MCF 10A (cell line): Measurements from ENCODE around the gene ANKRD23. TPM values are rescaled to one million over a fixed set of nuclear protein-coding genes. Genes with fewer than 3 reads are reported as not detected.

Experiments
- BruUV-seq: library from RNA; stranded (reverse); fragments of 400-500 nt; replicated peaks from 2 replicates; lab custom pipeline; 2021; lab: Mats Ljungman, UMichigan
- CTCF ChIA-PET: fragments of 300-600 bp; sonication (Branson Sonifier 250); formaldehyde crosslinking; extraction: SDS; loops from one replicate; lab custom pipeline; 2021; ENCODE audit warnings: antibody characterized with exemption, inconsistent platforms; lab: Yijun Ruan, JAX
- POLR2A ChIA-PET: fragments of 300-600, 350-650 bp; sonication (Branson Sonifier 250); formaldehyde crosslinking; extraction: SDS; loops from one replicate; lab custom pipeline; 2020; ENCODE audit warnings: antibody characterized with exemption, inconsistent platforms; lab: Yijun Ruan, JAX
- DNase-seq: peaks from one replicate; pipeline ENCODE4 v3.0.0-alpha.2; 2018; ENCODE audit not compliant: unreplicated experiment
- H3K27ac Mint-ChIP-seq: one replicate; pipeline ENCODE4 v1.8.0; 2022; ENCODE audit warnings: mild to moderate bottlenecking, low read depth, mixed read lengths; ENCODE audit not compliant: unreplicated experiment
- H3K27me3 Mint-ChIP-seq: one replicate; pipeline ENCODE4 v1.8.0; 2022; ENCODE audit warnings: mixed read lengths; ENCODE audit not compliant: insufficient read depth, unreplicated experiment
- H3K36me3 Mint-ChIP-seq: one replicate; pipeline ENCODE4 v1.8.0; 2022; ENCODE audit warnings: mild to moderate bottlenecking, moderate library complexity, mixed read lengths; ENCODE audit not compliant: insufficient read depth, unreplicated experiment
- H3K4me1 Mint-ChIP-seq: one replicate; pipeline ENCODE4 v1.8.0; 2022; ENCODE audit warnings: mixed read lengths; ENCODE audit not compliant: insufficient read depth, unreplicated experiment
- H3K4me3 Mint-ChIP-seq: one replicate; pipeline ENCODE4 v1.8.0; 2022; ENCODE audit warnings: mild to moderate bottlenecking, moderate library complexity, mixed read lengths; ENCODE audit not compliant: unreplicated experiment
- H3K9me3 Mint-ChIP-seq: one replicate; pipeline ENCODE4 v1.8.0; 2022; ENCODE audit warnings: mixed read lengths; ENCODE audit not compliant: unreplicated experiment
- intact Hi-C: fragments of 100-400 bp; cut with micrococcal nuclease; formaldehyde crosslinking; loops from 2 replicates; pipeline ENCODE4 v1.14.1; 2022
- total RNA-seq: library from RNA; stranded (reverse); gene quantifications from 2 replicates; pipeline ENCODE4 v1.2.3, GENCODE V29; 2022
- TF ChIP-seq, protein P1 (sequence below): fragments of 200-600 bp; IDR thresholded peaks from one replicate; pipeline ENCODE4 v1.8.0; 2022; ENCODE audit warnings: antibody characterized with exemption, mild to moderate bottlenecking; ENCODE audit not compliant: unreplicated experiment

ANKRD23 gene
- total RNA-seq, 1 experiment from 2014 or later, result 3.4 TPM

DNA sequence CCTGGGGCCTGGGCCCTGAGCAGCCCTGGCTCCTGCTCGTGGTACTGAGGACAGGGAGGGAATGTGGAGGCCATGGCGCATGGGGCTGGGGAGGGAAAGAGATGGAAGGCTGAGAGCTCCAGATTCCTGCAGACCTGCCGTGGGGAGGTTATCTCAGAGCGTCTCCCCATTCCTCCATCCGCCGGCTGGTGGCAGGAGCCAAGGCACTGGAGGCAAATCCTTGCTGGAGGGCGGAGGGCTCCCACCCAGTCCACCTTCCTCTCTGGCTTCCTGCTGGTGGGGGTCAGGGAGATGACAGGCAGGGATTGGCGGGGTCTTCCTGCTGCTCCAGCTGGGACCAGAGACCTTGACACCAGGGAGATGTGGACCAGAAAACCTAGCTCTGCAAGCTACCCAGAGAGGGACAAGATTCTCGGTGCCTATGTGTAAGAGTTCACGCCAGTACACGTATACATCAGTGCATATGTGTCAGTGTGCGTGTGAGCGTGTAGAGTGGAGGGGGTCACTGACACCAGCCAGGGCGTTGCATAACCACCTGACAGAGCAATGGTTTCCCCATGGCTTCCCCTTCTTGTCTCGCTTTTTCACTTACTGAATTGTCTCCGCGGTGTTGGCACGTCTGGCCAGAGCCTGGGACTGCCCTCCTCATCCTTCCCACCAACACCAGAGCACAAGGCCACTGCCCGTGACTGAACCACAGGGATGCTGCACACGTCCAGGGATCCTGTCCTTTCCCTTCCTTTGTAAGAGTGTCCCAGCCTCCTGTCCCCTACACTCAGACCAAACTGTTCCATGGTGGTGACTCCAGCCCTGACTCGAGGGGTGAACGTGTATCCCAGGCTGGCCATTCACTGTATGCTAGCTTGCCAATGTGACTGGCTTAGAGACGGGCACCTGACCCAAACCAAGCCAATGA lies 41.9 kb upstream of the ANKRD23 start:
- Mint-ChIP-seq H3K4me1 (peaks cover 23% of the 10 kb centered on the region), H3K36me3 (no peaks in the 10 kb centered on the region), H3K4me3 (no peak overlapping the region), H3K27ac (no peak overlapping the region), H3K9me3 (no peaks in the 10 kb centered on the region), H3K27me3 (no peaks in the 10 kb centered on the region)
- intact Hi-C loops, result no loop called here
- no TSS peak for BruUV-seq
- TF ChIP-seq, protein P1, sequence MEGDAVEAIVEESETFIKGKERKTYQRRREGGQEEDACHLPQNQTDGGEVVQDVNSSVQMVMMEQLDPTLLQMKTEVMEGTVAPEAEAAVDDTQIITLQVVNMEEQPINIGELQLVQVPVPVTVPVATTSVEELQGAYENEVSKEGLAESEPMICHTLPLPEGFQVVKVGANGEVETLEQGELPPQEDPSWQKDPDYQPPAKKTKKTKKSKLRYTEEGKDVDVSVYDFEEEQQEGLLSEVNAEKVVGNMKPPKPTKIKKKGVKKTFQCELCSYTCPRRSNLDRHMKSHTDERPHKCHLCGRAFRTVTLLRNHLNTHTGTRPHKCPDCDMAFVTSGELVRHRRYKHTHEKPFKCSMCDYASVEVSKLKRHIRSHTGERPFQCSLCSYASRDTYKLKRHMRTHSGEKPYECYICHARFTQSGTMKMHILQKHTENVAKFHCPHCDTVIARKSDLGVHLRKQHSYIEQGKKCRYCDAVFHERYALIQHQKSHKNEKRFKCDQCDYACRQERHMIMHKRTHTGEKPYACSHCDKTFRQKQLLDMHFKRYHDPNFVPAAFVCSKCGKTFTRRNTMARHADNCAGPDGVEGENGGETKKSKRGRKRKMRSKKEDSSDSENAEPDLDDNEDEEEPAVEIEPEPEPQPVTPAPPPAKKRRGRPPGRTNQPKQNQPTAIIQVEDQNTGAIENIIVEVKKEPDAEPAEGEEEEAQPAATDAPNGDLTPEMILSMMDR, result no peak
- DNase-seq, result no peak
- ChIA-PET POLR2A (interaction anchor here (0.5 to 1.6 kb wide), 3 partner anchors 8 to 244 kb away, joined by 3 to 5 read pairs (median 3); partner anchors contain the start of gene ANKRD39), CTCF (interaction anchor here (0.6 to 3.5 kb wide), 7 partner anchors 10 to 769 kb away, joined by 3 to 19 read pairs (median 3); partner anchors contain the start of genes ANKRD36 and ANKRD39)

GRCh38 chr2:96884299-96885094 lies 40.7 kb upstream of the ANKRD23 start:
- H3K27ac Mint-ChIP-seq, result no peak overlapping the region

GRCh38 chr2:96883306-96883705 lies 39.5 kb upstream of the ANKRD23 start:
- ChIA-PET POLR2A (interaction anchor here (1.6 kb wide), 1 partner anchor 8 kb away, joined by 4 read pairs; no protein-coding TSS in a partner anchor), CTCF (interaction anchor here (1.0 to 3.5 kb wide), 3 partner anchors 15 to 68 kb away, joined by 3 to 19 read pairs (median 10); no protein-coding TSS in a partner anchor)
- no peak for DNase-seq
- H3K36me3 Mint-ChIP-seq, result no peaks in the 10 kb centered on the region
- H3K27me3 Mint-ChIP-seq, result no peaks in the 10 kb centered on the region
- no peaks in the 10 kb centered on the region for H3K9me3 Mint-ChIP-seq
- intact Hi-C loops, result no loop called here
- peaks cover 23% of the 10 kb centered on the region for H3K4me1 Mint-ChIP-seq
- no peak overlapping the region for H3K27ac Mint-ChIP-seq
- TF ChIP-seq, protein P1, result no peak
- no peak overlapping the region for H3K4me3 Mint-ChIP-seq
- BruUV-seq, result no TSS peak

More at GRCh38 chr2:96884299-96885094, 40.7 kb upstream of the ANKRD23 start:
- TF ChIP-seq, protein P1, result no peak
- DNase-seq, result peak; percentile 80
- no peak overlapping the region for H3K4me3 Mint-ChIP-seq
- H3K36me3 Mint-ChIP-seq, result no peaks in the 10 kb centered on the region
- H3K27me3 Mint-ChIP-seq, result no peaks in the 10 kb centered on the region
- no TSS peak for BruUV-seq
- no peaks in the 10 kb centered on the region for H3K9me3 Mint-ChIP-seq
- ChIA-PET POLR2A (interaction anchor here (0.9 to 1.4 kb wide), 3 partner anchors 13 to 26 kb away, joined by 3 to 7 read pairs (median 5); partner anchors contain the start of gene ANKRD39), CTCF (interaction anchor here (1.0 to 3.5 kb wide), 4 partner anchors 9 to 66 kb away, joined by 3 to 19 read pairs (median 6); no protein-coding TSS in a partner anchor)
- intact Hi-C loops, result no loop called here
- H3K4me1 Mint-ChIP-seq, result peaks cover 23% of the 10 kb centered on the region
